Astrocyte (in vitro differentiated cells and primary cell): ENCODE measurements around the gene GYS1. TPM values are rescaled to one million over a fixed set of nuclear protein-coding genes. Genes with fewer than 3 reads are reported as not detected.
"Not testable (repeated sequence)": the region's sequence is repeated elsewhere in the genome, so short reads cannot be mapped to it uniquely, and the experiment has no call there.

Experiments used
- DNase-seq: peaks from one replicate; pipeline ENCODE4 v3.0.0-alpha.2; 2010; ENCODE audit warnings: low read depth
- FAIRE-seq: peaks from 2 replicates; lab custom pipeline; 2011; peaks lifted over from hg19 to GRCh38; lab: Jason Lieb, UNC
- H2AFZ ChIP-seq: 2 replicates; pipeline ENCODE4 v1.6.0; 2012; ENCODE audit warnings: low read depth, low read length, inconsistent platforms
- H3K27ac ChIP-seq: 2 replicates; pipeline ENCODE4 v1.5.1; 2011; ENCODE audit warnings: low read depth, low read length, inconsistent platforms
- H3K27me3 ChIP-seq: 2 replicates; pipeline ENCODE4 v1.6.0; 2011; ENCODE audit warnings: low read length, inconsistent platforms; ENCODE audit not compliant: insufficient read depth
- H3K36me3 ChIP-seq: 2 replicates; pipeline ENCODE4 v1.5.1; 2011; ENCODE audit warnings: low read length, inconsistent platforms; ENCODE audit not compliant: insufficient read depth
- H3K4me1 ChIP-seq: 2 replicates; pipeline ENCODE4 v1.5.1; 2011; ENCODE audit warnings: low read length, inconsistent platforms; ENCODE audit not compliant: insufficient read depth
- H3K4me2 ChIP-seq: 2 replicates; pipeline ENCODE4 v1.6.0; 2012; ENCODE audit warnings: low read length, inconsistent platforms
- H3K4me3 ChIP-seq: 2 replicates; pipeline ENCODE4 v1.5.1; 2011; ENCODE audit warnings: low read depth, mild to moderate bottlenecking, low read length, inconsistent platforms; ENCODE audit not compliant: insufficient read depth
- H3K79me2 ChIP-seq: 2 replicates; pipeline ENCODE4 v1.6.0; 2012; ENCODE audit warnings: mild to moderate bottlenecking, low read length, inconsistent platforms; ENCODE audit not compliant: insufficient read depth
- H3K9ac ChIP-seq: 2 replicates; pipeline ENCODE4 v1.6.0; 2012; ENCODE audit warnings: mild to moderate bottlenecking, low read length, inconsistent platforms
- H3K9me3 ChIP-seq: 2 replicates; pipeline ENCODE4 v1.5.1; 2012; ENCODE audit warnings: low read depth, mild to moderate bottlenecking, low read length, inconsistent platforms; ENCODE audit not compliant: insufficient read depth
- H4K20me1 ChIP-seq: 2 replicates; pipeline ENCODE4 v1.6.0; 2012; ENCODE audit warnings: low read length, inconsistent platforms; ENCODE audit not compliant: insufficient read depth
- H3K27ac Mint-ChIP-seq: one replicate; pipeline ENCODE4 v1.8.0; 2021; ENCODE audit warnings: mild to moderate bottlenecking, mixed read lengths; ENCODE audit not compliant: unreplicated experiment
- H3K27me3 Mint-ChIP-seq: one replicate; pipeline ENCODE4 v1.8.0; 2021; ENCODE audit warnings: low read depth, mixed read lengths; ENCODE audit not compliant: unreplicated experiment
- H3K36me3 Mint-ChIP-seq: one replicate; pipeline ENCODE4 v1.8.0; 2021; ENCODE audit warnings: low read depth, mixed read lengths; ENCODE audit not compliant: unreplicated experiment
- H3K4me1 Mint-ChIP-seq: one replicate; pipeline ENCODE4 v1.8.0; 2021; ENCODE audit warnings: low read depth, mixed read lengths; ENCODE audit not compliant: unreplicated experiment
- H3K4me3 Mint-ChIP-seq: one replicate; pipeline ENCODE4 v1.8.0; 2021; ENCODE audit warnings: mild to moderate bottlenecking, moderate library complexity, mixed read lengths; ENCODE audit not compliant: unreplicated experiment
- H3K9me3 Mint-ChIP-seq: one replicate; pipeline ENCODE4 v1.8.0; 2021; ENCODE audit warnings: mild to moderate bottlenecking, mixed read lengths; ENCODE audit not compliant: unreplicated experiment
- EZH2 ChIP-seq: IDR thresholded peaks from 2 replicates; pipeline ENCODE4 v1.6.1; 2012; ENCODE audit warnings: mild to moderate bottlenecking, low read length, inconsistent platforms; ENCODE audit not compliant: insufficient read depth
- total RNA-seq: library from RNA; stranded (reverse); gene quantifications from 2 replicates; pipeline ENCODE4 v1.2.1, GENCODE V29; 2021
- TF ChIP-seq, protein P1 (sequence below): IDR thresholded peaks from 2 replicates; pipeline ENCODE4 v1.5.1; 2011; ENCODE audit warnings: low read depth, mild to moderate bottlenecking, inconsistent platforms, low read length, moderate library complexity; ENCODE audit not compliant: insufficient read depth

GYS1 gene
- total RNA-seq, 1 donor from 2014 or later, result 86.0 TPM

GRCh38 chr19:49025088-49025487, 32.0 kb upstream of the GYS1 start:
- not testable (repeated sequence) for H4K20me1 ChIP-seq, H3K4me3 ChIP-seq, H3K4me1 ChIP-seq, H3K4me2 ChIP-seq, H3K27me3 Mint-ChIP-seq, H3K9ac ChIP-seq, H3K36me3 Mint-ChIP-seq, FAIRE-seq, H3K79me2 ChIP-seq, DNase-seq, H3K4me3 Mint-ChIP-seq, H3K27ac ChIP-seq, H3K27me3 ChIP-seq, H3K9me3 Mint-ChIP-seq, H3K36me3 ChIP-seq, H3K9me3 ChIP-seq, H2AFZ ChIP-seq
- Mint-ChIP-seq H3K27ac (peak overlapping the region; percentile 54), H3K4me1 (peaks cover 23% of the 10 kb centered on the region)

DNA sequence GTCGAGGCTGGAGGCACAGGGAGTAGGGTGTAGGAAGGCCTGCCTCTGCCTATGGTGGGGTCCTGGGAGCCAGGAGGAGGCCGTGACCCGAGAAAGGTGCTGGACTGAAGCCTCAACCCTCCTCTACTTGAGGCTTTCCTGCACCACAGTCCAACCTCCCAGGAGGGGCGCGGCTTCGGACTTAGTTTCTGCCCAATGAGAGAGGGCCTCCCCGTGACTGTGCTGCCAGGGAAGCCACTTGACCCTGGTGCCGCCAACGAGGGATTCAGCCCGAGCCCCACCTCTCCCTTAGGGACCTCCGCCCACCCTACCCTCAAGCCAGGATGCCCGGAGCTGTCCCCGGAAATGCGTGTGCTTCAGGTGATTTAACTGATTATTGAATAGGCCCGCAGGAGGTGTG, 31.1 kb upstream of the GYS1 start, which contains the start of gene CGB3:
Gene CGB3, minus strand, starts transcription at position 101 of the 400 bp plus-strand sequence. CDS start 362 bp downstream, outside the sequence.
- H3K4me3 Mint-ChIP-seq, FAIRE-seq, H4K20me1 ChIP-seq, H3K4me3 ChIP-seq, H3K27me3 Mint-ChIP-seq, H3K27ac ChIP-seq, H3K9me3 Mint-ChIP-seq, H3K9ac ChIP-seq, H3K79me2 ChIP-seq, H2AFZ ChIP-seq, H3K36me3 Mint-ChIP-seq, H3K36me3 ChIP-seq, H3K4me2 ChIP-seq, H3K9me3 ChIP-seq, DNase-seq, H3K27me3 ChIP-seq, H3K4me1 ChIP-seq: not testable (repeated sequence)
- peaks cover 17% of the 10 kb centered on the region for H3K4me1 Mint-ChIP-seq
- peak within 1 kb of the TSS; percentile 54 for H3K27ac Mint-ChIP-seq

DNA sequence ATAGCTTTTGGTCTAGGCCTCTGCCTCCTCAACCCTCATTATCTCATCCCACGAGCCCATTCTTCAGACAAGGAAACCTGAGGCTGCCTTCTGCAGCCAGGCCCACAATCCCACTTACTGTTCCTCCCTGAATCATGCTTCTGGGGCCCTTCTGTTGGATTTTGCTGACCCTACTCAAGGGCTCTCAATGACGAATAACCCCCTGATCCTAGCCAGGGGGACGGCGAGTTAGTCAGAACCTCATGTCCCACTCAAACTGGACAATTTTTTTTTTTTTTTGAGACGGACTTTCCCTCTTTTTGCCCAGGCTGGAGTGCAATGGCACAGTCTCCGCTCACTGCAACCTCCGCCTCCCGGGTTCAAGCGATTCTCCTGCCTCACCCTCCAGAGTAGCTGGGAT, 29.0 kb upstream of the GYS1 start:
- Histone ChIP-seq H3K9me3 (no peaks in the 10 kb centered on the region), H3K9ac (no peak overlapping the region), H3K27ac (no peak overlapping the region), H3K27me3 (no peaks in the 10 kb centered on the region), H3K36me3 (no peaks in the 10 kb centered on the region), H3K4me2 (no peak overlapping the region), H3K79me2 (no peaks in the 10 kb centered on the region), H3K4me1 (peaks cover 22% of the 10 kb centered on the region), H2AFZ (no peak overlapping the region), H4K20me1 (no peaks in the 10 kb centered on the region), H3K4me3 (no peak overlapping the region)
- H3K4me1 Mint-ChIP-seq, result peaks cover 20% of the 10 kb centered on the region
- no peak overlapping the region for H3K27ac Mint-ChIP-seq
- H3K9me3 Mint-ChIP-seq, result no peaks in the 10 kb centered on the region
- FAIRE-seq (no peak), DNase-seq (no peak)
- no peak for TF ChIP-seq EZH2
- TF ChIP-seq, protein P1, sequence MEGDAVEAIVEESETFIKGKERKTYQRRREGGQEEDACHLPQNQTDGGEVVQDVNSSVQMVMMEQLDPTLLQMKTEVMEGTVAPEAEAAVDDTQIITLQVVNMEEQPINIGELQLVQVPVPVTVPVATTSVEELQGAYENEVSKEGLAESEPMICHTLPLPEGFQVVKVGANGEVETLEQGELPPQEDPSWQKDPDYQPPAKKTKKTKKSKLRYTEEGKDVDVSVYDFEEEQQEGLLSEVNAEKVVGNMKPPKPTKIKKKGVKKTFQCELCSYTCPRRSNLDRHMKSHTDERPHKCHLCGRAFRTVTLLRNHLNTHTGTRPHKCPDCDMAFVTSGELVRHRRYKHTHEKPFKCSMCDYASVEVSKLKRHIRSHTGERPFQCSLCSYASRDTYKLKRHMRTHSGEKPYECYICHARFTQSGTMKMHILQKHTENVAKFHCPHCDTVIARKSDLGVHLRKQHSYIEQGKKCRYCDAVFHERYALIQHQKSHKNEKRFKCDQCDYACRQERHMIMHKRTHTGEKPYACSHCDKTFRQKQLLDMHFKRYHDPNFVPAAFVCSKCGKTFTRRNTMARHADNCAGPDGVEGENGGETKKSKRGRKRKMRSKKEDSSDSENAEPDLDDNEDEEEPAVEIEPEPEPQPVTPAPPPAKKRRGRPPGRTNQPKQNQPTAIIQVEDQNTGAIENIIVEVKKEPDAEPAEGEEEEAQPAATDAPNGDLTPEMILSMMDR, result no peak
- H3K4me3 Mint-ChIP-seq, result no peak overlapping the region
- peaks cover 2% of the 10 kb centered on the region for H3K27me3 Mint-ChIP-seq
- H3K36me3 Mint-ChIP-seq, result peaks cover 2% of the 10 kb centered on the region
